ENCODE results near the gene PLXDC2.
A peak's percentile ranks its signal among the peaks of the same experiment; 100 is the strongest.

The PLXDC2 gene

GRCh38 chr10:19782430-19783089, 33.7 kb upstream of the PLXDC2 start:
- POLR2A ChIA-PET: no interaction called here

DNA sequence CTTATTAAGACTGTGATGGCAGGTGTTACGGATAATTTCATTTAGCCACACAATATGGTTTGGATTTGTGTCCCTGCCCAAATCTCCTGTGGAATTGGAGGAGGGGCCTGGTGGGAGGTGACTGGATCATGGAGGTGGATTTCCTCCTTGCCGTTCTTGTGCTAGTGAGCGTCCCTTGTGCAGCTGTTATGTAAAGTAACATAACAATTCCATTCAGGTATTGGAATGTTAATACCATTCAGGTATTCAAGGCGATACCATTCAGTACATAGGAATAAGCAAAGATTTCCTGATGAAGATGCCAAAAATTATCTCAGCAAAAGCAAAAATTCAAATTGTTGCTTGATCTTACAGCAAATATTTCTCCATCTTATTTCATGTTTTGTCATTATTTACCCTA, 32.5 kb upstream of the PLXDC2 start:
- DNase-seq (ENCODE audit: extremely low spot score): no peak
- POLR2A ChIA-PET: no interaction called here
- TF ChIP-seq SP1 (IDR thresholded peaks at IDR 0.05): no peak
- TF ChIP-seq HDGF (IDR thresholded peaks at IDR 0.05; ENCODE audit: borderline replicate concordance): no peak
- no peak for TF ChIP-seq BHLHE40 (IDR thresholded peaks at IDR 0.05; ENCODE audit: borderline replicate concordance)
- no peak for TF ChIP-seq LEF1 (IDR thresholded peaks at IDR 0.05; ENCODE audit: borderline replicate concordance)
- TF ChIP-seq FOXM1 (IDR thresholded peaks at IDR 0.05; ENCODE audit: borderline replicate concordance): no peak
- no peak for TF ChIP-seq FOXK2 (IDR thresholded peaks at IDR 0.05)
- TF ChIP-seq ELF4 (IDR thresholded peaks at IDR 0.05): no peak
- no peak for TF ChIP-seq ARNT (IDR thresholded peaks at IDR 0.05)
- no peak for TF ChIP-seq CTBP1 (IDR thresholded peaks at IDR 0.05; ENCODE audit: borderline replicate concordance)
- no peak for TF ChIP-seq SUZ12 (IDR thresholded peaks at IDR 0.05)
- TF ChIP-seq FOXA1 (IDR thresholded peaks at IDR 0.05): no peak
- no peak for TF ChIP-seq L3MBTL2 (conservative IDR thresholded peaks at IDR 0.05)
- no peak for TF ChIP-seq NFRKB (IDR thresholded peaks at IDR 0.05)
- TF ChIP-seq, protein P1, sequence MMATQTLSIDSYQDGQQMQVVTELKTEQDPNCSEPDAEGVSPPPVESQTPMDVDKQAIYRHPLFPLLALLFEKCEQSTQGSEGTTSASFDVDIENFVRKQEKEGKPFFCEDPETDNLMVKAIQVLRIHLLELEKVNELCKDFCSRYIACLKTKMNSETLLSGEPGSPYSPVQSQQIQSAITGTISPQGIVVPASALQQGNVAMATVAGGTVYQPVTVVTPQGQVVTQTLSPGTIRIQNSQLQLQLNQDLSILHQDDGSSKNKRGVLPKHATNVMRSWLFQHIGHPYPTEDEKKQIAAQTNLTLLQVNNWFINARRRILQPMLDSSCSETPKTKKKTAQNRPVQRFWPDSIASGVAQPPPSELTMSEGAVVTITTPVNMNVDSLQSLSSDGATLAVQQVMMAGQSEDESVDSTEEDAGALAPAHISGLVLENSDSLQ (IDR thresholded peaks at IDR 0.05): no peak
- no peak for TF ChIP-seq ZNF384 (IDR thresholded peaks at IDR 0.05)
- no peak for TF ChIP-seq TARDBP (IDR thresholded peaks at IDR 0.05)
- CTCF ChIA-PET: interaction anchor here (0.6 kb wide), 1 partner anchor 53 kb away, joined by 3 read pairs; no protein-coding TSS in a partner anchor

More at GRCh38 chr10:19782430-19783089, 33.7 kb upstream of the PLXDC2 start:
- DNase-seq (ENCODE audit: extremely low spot score): no peak
- CTCF ChIA-PET: interaction anchor here (0.8 kb wide), 1 partner anchor 33 kb away, joined by 3 read pairs; no protein-coding TSS in a partner anchor
- TF ChIP-seq SP1 (IDR thresholded peaks at IDR 0.05) (no peak), BHLHE40 (IDR thresholded peaks at IDR 0.05; ENCODE audit: borderline replicate concordance) (no peak), FOXM1 (IDR thresholded peaks at IDR 0.05; ENCODE audit: borderline replicate concordance) (no peak), SUZ12 (IDR thresholded peaks at IDR 0.05) (no peak), NFRKB (IDR thresholded peaks at IDR 0.05) (no peak)

DNA sequence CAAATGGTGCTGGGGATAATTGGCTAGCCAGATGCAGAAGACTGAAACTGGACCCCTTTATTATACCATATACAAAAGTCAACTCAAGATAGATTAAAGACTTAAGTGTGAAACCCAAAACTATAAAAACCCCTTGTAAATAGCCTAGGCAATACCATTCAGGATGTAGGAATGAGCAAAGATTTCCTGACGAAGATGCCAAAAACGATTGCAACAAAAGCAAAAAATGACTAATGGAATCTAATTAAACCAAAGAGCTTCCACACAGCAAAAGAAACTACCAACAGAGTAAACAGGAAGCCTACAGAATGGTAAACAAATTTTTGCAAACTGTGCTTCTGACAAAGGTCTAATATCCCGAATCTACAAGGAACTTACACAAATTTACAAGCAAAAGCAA, 30.9 kb upstream of the PLXDC2 start:
- ChIA-PET CTCF (no interaction called here), POLR2A (no interaction called here)
- no peak for DNase-seq (ENCODE audit: extremely low spot score)
- no peak for TF ChIP-seq LEF1 (IDR thresholded peaks at IDR 0.05; ENCODE audit: borderline replicate concordance)
- TF ChIP-seq FOXK2 (IDR thresholded peaks at IDR 0.05): no peak
- TF ChIP-seq ARNT (IDR thresholded peaks at IDR 0.05): no peak
- TF ChIP-seq TARDBP (IDR thresholded peaks at IDR 0.05): no peak
- no peak for TF ChIP-seq FOXM1 (IDR thresholded peaks at IDR 0.05; ENCODE audit: borderline replicate concordance)
- no peak for TF ChIP-seq BHLHE40 (IDR thresholded peaks at IDR 0.05; ENCODE audit: borderline replicate concordance)
- TF ChIP-seq NFRKB (IDR thresholded peaks at IDR 0.05): no peak
- no peak for TF ChIP-seq ELF4 (IDR thresholded peaks at IDR 0.05)
- no peak for TF ChIP-seq ZNF384 (IDR thresholded peaks at IDR 0.05)
- TF ChIP-seq SUZ12 (IDR thresholded peaks at IDR 0.05): no peak
- TF ChIP-seq L3MBTL2 (conservative IDR thresholded peaks at IDR 0.05): no peak
- TF ChIP-seq CTBP1 (IDR thresholded peaks at IDR 0.05; ENCODE audit: borderline replicate concordance): no peak
- no peak for TF ChIP-seq FOXA1 (IDR thresholded peaks at IDR 0.05)
- no peak for TF ChIP-seq SP1 (IDR thresholded peaks at IDR 0.05)
- no peak for TF ChIP-seq HDGF (IDR thresholded peaks at IDR 0.05; ENCODE audit: borderline replicate concordance)
- TF ChIP-seq, protein P1 (IDR thresholded peaks at IDR 0.05): no peak

GRCh38 chr10:19788075-19788686, 28.1 kb upstream of the PLXDC2 start:
- DNase-seq (ENCODE audit: extremely low spot score): peak; percentile 32
- POLR2A ChIA-PET: no interaction called here
- CTCF ChIA-PET: interaction anchor here (0.6 kb wide), 1 partner anchor 743 kb away, joined by 3 read pairs; no protein-coding TSS in a partner anchor
- TF ChIP-seq FOXM1 (IDR thresholded peaks at IDR 0.05; ENCODE audit: borderline replicate concordance) (no peak), ELF4 (IDR thresholded peaks at IDR 0.05) (no peak), SP1 (IDR thresholded peaks at IDR 0.05) (no peak), ZNF384 (IDR thresholded peaks at IDR 0.05) (no peak), FOXA1 (IDR thresholded peaks at IDR 0.05) (no peak), ARNT (IDR thresholded peaks at IDR 0.05) (no peak), BHLHE40 (IDR thresholded peaks at IDR 0.05; ENCODE audit: borderline replicate concordance) (no peak), TARDBP (IDR thresholded peaks at IDR 0.05) (no peak), LEF1 (IDR thresholded peaks at IDR 0.05; ENCODE audit: borderline replicate concordance) (no peak), SUZ12 (IDR thresholded peaks at IDR 0.05) (no peak), CTBP1 (IDR thresholded peaks at IDR 0.05; ENCODE audit: borderline replicate concordance) (no peak), FOXK2 (IDR thresholded peaks at IDR 0.05) (no peak)

DNA sequence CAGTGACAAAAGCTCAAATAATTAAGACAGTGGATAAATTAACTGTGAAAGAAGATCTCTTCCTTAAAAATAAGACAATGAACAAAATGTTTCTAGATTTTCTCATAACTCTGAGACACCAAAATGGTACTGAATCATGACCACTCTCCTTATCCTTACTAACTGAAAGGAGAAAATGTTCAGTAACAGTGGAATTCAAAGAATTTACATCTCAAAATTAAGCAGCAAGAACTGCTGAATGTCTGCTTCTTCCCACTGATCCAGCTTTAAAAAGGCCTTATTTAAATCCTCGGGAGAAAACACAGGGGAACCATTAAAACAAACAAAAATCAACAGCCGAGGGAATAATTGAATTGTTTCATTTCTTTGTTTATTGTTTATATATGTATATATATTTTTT, 27.3 kb upstream of the PLXDC2 start:
- ChIA-PET POLR2A (no interaction called here), CTCF (interaction anchor here (0.6 kb wide), 1 partner anchor 742 kb away, joined by 3 read pairs; no protein-coding TSS in a partner anchor)
- no peak for DNase-seq (ENCODE audit: extremely low spot score)
- no peak for TF ChIP-seq NFRKB (IDR thresholded peaks at IDR 0.05)
- TF ChIP-seq, protein P1 (IDR thresholded peaks at IDR 0.05): no peak
- no peak for TF ChIP-seq CTBP1 (IDR thresholded peaks at IDR 0.05; ENCODE audit: borderline replicate concordance)
- no peak for TF ChIP-seq SUZ12 (IDR thresholded peaks at IDR 0.05)
- no peak for TF ChIP-seq ARNT (IDR thresholded peaks at IDR 0.05)
- no peak for TF ChIP-seq HDGF (IDR thresholded peaks at IDR 0.05; ENCODE audit: borderline replicate concordance)
- TF ChIP-seq FOXA1 (IDR thresholded peaks at IDR 0.05): no peak
- TF ChIP-seq LEF1 (IDR thresholded peaks at IDR 0.05; ENCODE audit: borderline replicate concordance): no peak
- no peak for TF ChIP-seq FOXM1 (IDR thresholded peaks at IDR 0.05; ENCODE audit: borderline replicate concordance)
- TF ChIP-seq BHLHE40 (IDR thresholded peaks at IDR 0.05; ENCODE audit: borderline replicate concordance): no peak
- no peak for TF ChIP-seq TARDBP (IDR thresholded peaks at IDR 0.05)
- TF ChIP-seq ELF4 (IDR thresholded peaks at IDR 0.05): no peak
- TF ChIP-seq ZNF384 (IDR thresholded peaks at IDR 0.05): no peak
- no peak for TF ChIP-seq L3MBTL2 (conservative IDR thresholded peaks at IDR 0.05)
- no peak for TF ChIP-seq FOXK2 (IDR thresholded peaks at IDR 0.05)
- no peak for TF ChIP-seq SP1 (IDR thresholded peaks at IDR 0.05)
